ENCODE measurements around the gene CSRNP2. TPM values are rescaled to one million over a fixed set of nuclear protein-coding genes. Genes with fewer than 3 reads are reported as not detected.

Gene CSRNP2
- total RNA-seq, 3 donors from 2014 or later (not counting 1 experiment from before 2014, with no cell fraction given), result 21.3 to 31.7 (median 25.1) TPM

- no peaks in the 10 kb centered on the region for H3K4me1 Mint-ChIP-seq
- Histone ChIP-seq H3K4me1 (ENCODE audit: control insufficient read depth, insufficient read depth, low read length) (no peaks in the 10 kb centered on the region), H3K27me3 (ENCODE audit: control insufficient read depth, insufficient read depth, low read length) (no peaks in the 10 kb centered on the region), H3K36me3 (ENCODE audit: control insufficient read depth, insufficient read depth, low read length) (no peaks in the 10 kb centered on the region), H3K4me3 (ENCODE audit: low read length) (no peak overlapping the region), H3K27ac (ENCODE audit: low read length) (no peak overlapping the region), H3K9me3 (ENCODE audit: control insufficient read depth, insufficient read depth, low read length) (no peaks in the 10 kb centered on the region)
- 87% methylated on average over 1 of the region's 2 CpGs for WGBS (ENCODE audit: insufficient coverage)
- ATAC-seq (no peak), DNase-seq (no peak)
- intact Hi-C loops (cut with micrococcal nuclease), result no loop called here
- H3K27ac Mint-ChIP-seq, result no peak overlapping the region
- no peak for TF ChIP-seq CTCF (IDR thresholded peaks at IDR 0.05)
- H3K27me3 Mint-ChIP-seq (ENCODE audit: low read depth in 2 of 2), result peaks cover 0 to 4% of the 10 kb centered on the region in 2 donors
- H3K9me3 Mint-ChIP-seq, result no peaks in the 10 kb centered on the region
- no peak overlapping the region for H3K4me3 Mint-ChIP-seq
- no peaks in the 10 kb centered on the region for H3K36me3 Mint-ChIP-seq
These were observed 50.3 kb downstream of the CSRNP2 start for GRCh38 chr12:51033048-51033447.

DNA sequence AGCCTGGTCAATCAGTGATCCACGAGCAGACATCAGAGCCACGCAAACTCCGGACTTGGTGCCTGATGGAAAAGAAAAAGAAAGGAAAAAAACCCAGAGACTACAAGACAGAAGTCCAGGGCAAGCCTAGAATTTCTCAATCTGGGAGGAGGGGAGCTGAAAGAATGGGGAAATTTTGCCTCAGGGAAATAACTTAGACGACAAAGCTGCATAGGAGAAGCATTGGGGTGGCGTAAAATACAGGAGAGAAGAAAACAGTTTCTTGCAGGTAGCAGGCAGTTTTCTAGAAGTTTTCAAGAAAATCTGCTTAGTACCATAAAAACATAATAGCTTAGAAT is 54.6 kb downstream of the CSRNP2 start:
- DNase-seq (no peak), ATAC-seq (no peak)
- H3K27ac ChIP-seq (ENCODE audit: low read length), result no peak overlapping the region
- no peaks in the 10 kb centered on the region for H3K36me3 Mint-ChIP-seq
- peaks cover 24 to 29% of the 10 kb centered on the region in 2 donors for H3K4me1 Mint-ChIP-seq
- H3K4me3 ChIP-seq (ENCODE audit: low read length), result no peak overlapping the region
- no peaks in the 10 kb centered on the region for H3K9me3 ChIP-seq (ENCODE audit: control insufficient read depth, insufficient read depth, low read length)
- intact Hi-C loops (cut with micrococcal nuclease), result loop anchor here (5.0 to 10.0 kb wide), 2 partner anchors 104 to 201 kb away; a partner anchor contains a TSS
- no peaks in the 10 kb centered on the region for H3K9me3 Mint-ChIP-seq
- no peak for TF ChIP-seq CTCF (IDR thresholded peaks at IDR 0.05)
- H3K27ac Mint-ChIP-seq, result no peak overlapping the region
- H3K27me3 ChIP-seq (ENCODE audit: control insufficient read depth, insufficient read depth, low read length), result no peaks in the 10 kb centered on the region
- H3K4me3 Mint-ChIP-seq, result no peak overlapping the region
- H3K36me3 ChIP-seq (ENCODE audit: control insufficient read depth, insufficient read depth, low read length), result no peaks in the 10 kb centered on the region
- peaks cover 18% of the 10 kb centered on the region for H3K4me1 ChIP-seq (ENCODE audit: control insufficient read depth, insufficient read depth, low read length)
- peaks cover 0 to 4% of the 10 kb centered on the region in 2 donors for H3K27me3 Mint-ChIP-seq (ENCODE audit: low read depth in 2 of 2)
- WGBS (ENCODE audit: insufficient coverage), result 85% methylated on average over 5 of the region's 5 CpGs

DNA sequence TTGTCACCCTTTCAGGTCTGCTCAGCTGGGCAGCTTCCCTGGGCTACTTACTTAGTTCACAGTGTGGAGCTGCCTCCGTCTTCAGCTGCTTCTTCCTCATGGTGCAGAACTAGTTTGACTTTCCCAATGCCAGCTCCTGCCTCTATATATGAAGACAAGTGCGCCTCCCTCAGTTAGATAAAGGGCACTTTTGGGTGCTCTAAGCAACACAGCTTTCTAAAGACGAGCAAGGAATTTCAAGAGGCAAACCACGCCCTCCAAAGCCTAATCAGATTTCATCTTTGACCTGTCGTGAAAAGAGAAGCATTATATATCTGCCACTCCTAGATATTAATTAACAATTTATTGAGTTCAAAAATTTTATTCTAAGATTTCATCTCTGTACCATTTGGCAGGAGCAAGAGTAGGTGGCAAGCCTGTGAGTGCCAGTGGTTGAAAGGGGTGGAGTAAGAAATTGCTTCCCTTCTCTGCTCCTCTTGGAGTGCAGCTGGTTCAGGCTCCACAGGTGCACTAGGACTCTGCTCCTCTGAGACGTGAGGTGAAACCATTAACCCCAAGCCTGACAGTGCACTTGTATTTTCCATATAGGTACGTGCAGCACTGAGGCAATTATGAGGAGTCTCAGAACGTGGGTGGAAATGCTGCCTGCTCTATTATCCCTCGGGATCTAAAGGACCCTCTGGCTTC is 55.1 kb downstream of the CSRNP2 start:
- Mint-ChIP-seq H3K27me3 (ENCODE audit: low read depth in 2 of 2) (peaks cover 0 to 4% of the 10 kb centered on the region in 2 donors), H3K4me1 (peaks cover 24 to 29% of the 10 kb centered on the region in 2 donors), H3K27ac (no peak overlapping the region), H3K4me3 (peak overlapping the region; percentile 64), H3K9me3 (no peaks in the 10 kb centered on the region), H3K36me3 (no peaks in the 10 kb centered on the region)
- DNase-seq (peak in 1 of 2 donors; percentile 54), ATAC-seq (no peak)
- TF ChIP-seq CTCF (IDR thresholded peaks at IDR 0.05), result no peak
- H3K36me3 ChIP-seq (ENCODE audit: control insufficient read depth, insufficient read depth, low read length), result no peaks in the 10 kb centered on the region
- H3K27ac ChIP-seq (ENCODE audit: low read length), result no peak overlapping the region
- H3K4me1 ChIP-seq (ENCODE audit: control insufficient read depth, insufficient read depth, low read length), result peaks cover 18% of the 10 kb centered on the region
- intact Hi-C loops (cut with micrococcal nuclease), result loop anchor here (5.0 to 10.0 kb wide), 2 partner anchors 103 to 201 kb away; a partner anchor contains a TSS
- WGBS (ENCODE audit: insufficient coverage), result 48% methylated on average over 8 of the region's 9 CpGs
- no peaks in the 10 kb centered on the region for H3K9me3 ChIP-seq (ENCODE audit: control insufficient read depth, insufficient read depth, low read length)
- H3K27me3 ChIP-seq (ENCODE audit: control insufficient read depth, insufficient read depth, low read length), result no peaks in the 10 kb centered on the region
- no peak overlapping the region for H3K4me3 ChIP-seq (ENCODE audit: low read length)

All from natural killer cell (primary cell).